NAMALWA (cell line): ENCODE results near the gene PRELP.

Source experiments
- DNase-seq: peaks from one replicate; pipeline ENCODE4 v3.0.0-alpha.2; 2015; ENCODE audit warnings: low spot score

Gene PRELP

GRCh38 chr1:203478231-203478630 lies 2.6 kb downstream of the PRELP start:
- no peak for DNase-seq

- no peak for DNase-seq
Measured at GRCh38 chr1:203478986-203479385, 3.4 kb downstream of the PRELP start.

DNA sequence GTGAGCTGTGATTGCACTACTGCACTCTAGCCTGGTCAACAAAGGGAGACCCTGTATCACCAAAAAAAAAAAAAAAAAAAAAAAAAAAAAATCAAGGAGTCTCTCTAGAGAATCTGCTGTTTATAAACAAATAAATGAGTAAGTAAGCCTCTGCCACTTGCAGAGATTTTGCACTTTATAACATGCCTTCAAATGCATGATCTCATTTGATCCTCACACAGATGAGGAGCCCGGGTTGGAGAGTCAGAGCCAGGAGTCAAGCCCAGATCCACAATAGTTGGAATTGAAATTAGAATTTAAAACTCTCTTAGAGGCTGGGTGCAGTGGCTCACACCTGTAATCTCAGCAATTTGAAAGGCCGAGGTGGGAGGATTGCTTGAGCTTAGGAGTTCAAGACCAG lies 4.0 kb downstream of the PRELP start:
- DNase-seq, result no peak

DNA sequence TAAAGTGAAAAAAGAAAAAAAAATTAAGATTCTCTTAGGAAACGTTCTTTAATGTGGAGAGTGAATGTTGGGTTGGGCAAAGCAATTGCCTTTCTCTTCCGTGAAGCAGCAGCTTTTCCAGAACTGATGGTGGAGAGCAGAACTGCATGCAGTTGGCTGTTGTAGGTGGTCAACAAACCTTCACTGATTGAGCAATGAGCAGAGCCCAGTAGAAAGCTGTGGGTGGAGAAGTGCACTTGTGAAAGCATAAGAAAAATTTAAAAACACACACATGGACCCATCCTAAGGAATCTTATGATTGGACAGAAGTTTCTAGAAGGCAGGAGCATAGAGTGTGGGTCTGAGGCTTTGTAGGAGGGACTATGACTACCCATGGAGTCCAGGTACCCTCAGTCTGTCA lies 4.5 kb downstream of the PRELP start:
- no peak for DNase-seq

- peak; percentile 79 for DNase-seq
Measured at GRCh38 chr1:203480525-203481084, 5.0 kb downstream of the PRELP start.

DNA sequence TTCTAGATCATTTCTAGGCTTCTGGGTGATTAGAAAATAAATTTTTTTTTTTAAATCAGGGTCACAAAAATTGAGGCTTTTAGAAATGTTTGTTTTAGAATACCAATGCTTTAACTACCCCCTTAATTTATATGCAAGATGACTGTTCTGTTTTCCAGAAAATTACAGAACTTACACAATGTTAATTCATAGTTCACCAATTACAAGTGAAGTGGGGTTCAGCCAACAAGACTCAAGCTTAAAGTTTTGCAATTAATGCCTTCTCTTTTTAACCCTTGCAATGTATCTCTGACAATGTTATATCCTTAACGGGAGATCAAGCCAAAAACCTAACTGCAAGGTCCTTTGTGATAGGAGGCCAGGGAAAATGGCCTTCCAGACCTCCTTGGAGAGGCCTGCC lies 5.6 kb downstream of the PRELP start:
- no peak for DNase-seq

GRCh38 chr1:203486618-203487370 lies 11.2 kb downstream of the PRELP start:
- DNase-seq, result peak; percentile 32

- no peak for DNase-seq
Measured at GRCh38 chr1:203488539-203488938, 12.9 kb downstream of the PRELP start.

- no peak for DNase-seq
Measured at GRCh38 chr1:203490607-203491006, 15.0 kb downstream of the PRELP start.

DNA sequence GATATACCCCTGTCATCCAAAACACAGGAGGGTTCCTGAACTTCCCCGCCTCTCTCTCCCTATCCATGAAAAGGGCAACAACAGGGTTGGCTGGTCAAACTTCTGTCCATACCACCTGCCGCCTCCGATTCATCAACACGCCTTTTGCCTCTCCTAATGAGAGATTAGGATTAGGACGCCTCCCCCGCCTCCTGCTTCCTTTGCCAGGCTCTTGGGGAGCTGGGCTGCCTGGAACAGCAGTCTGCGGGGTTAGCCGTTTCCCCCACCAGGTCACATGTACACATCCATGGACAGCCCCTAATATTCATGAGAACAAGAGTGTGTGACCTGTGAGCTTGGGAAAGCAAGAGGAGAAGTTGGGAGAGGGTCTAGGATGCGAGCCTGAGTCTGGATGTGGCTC lies 16.1 kb downstream of the PRELP start:
- DNase-seq, result no peak

DNA sequence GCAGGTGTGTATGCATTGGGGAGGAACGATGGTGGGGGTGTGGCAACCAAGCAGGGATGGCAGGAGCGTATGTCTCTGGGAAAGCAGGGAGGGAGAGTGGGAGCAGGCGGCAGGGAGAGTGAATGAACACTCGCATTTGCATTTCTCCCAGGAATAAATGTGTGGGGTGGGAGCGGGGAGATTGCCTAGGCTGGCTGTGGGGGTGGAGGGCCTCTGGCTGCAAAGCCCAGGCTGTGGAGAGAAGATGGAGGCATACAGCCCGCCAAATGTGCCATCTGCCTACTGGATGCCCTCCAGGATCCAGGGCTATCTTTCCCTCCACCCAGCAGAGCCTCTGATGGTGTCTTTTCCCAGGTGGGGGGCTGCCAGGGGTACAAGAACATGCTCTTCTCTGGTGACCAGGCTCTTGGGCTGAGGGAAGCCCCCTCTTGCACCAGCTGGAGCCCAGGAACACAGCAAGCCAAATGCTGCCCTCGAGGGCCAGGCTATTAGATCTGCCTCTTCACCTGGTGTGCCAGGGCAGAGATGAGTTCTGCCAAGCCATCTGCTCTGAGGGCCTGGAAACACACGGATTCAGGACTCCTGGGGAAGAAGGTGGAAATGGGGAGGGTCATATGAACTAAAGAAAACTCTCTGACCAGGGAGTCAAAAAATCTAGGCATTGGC lies 16.6 kb downstream of the PRELP start:
- DNase-seq, result no peak

GRCh38 chr1:203492748-203493130 lies 17.1 kb downstream of the PRELP start:
- DNase-seq, result no peak

DNA sequence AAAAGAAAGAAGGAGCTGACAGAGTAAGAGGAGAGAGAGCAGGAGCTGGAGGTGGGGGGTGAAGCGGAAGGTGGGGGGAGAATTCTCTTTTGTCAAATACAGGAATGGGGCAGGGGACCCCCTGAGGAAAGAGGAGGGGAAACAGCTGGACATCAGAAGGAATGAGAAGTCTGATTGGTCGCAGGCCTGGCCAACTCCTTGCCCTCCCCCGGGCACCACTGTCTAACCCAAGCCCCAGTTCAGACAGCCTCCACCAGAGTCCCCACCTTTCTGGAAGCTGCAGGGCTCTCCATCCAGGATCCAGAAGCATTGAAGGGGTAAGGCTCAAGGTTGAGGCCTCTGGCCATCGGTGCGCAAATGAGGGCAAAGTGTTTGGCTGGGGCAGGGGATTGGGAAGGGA lies 18.3 kb downstream of the PRELP start, which contains the start of gene OPTC:
TSS of gene OPTC (plus strand) at position 253 of the 400 bp plus-strand sequence. CDS start 1,853 bp downstream, outside the sequence.
- DNase-seq, result no peak

- no peak for DNase-seq
Measured at GRCh38 chr1:203495845-203496244, 20.2 kb downstream of the PRELP start.

DNA sequence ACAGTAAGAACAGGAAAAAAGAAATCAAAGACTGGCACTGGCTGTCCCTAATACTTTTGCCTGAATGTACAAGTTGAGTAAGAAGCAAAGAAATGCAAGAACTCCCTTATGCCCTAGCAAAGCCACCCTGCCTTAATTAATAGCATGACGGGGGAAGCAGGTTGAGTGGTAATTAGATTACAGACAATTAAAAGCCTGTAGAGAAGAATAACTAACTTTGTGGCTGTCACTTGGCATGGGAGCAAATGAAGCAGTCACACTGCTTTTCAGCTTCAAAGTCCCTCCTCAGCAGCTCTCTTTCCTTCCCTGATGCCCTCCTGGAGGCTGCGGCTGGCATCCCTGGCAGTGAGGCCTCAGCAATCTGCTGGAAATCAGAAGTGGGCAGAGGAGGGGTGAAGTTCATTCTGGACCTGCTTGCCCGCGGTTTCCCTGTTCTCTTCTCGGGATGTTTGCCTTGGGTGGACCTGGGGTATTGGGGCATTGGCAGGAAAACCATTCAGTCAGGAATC lies 21.7 kb downstream of the PRELP start:
- no peak for DNase-seq

GRCh38 chr1:203499643-203500278 lies 24.2 kb downstream of the PRELP start:
- DNase-seq, result no peak

DNA sequence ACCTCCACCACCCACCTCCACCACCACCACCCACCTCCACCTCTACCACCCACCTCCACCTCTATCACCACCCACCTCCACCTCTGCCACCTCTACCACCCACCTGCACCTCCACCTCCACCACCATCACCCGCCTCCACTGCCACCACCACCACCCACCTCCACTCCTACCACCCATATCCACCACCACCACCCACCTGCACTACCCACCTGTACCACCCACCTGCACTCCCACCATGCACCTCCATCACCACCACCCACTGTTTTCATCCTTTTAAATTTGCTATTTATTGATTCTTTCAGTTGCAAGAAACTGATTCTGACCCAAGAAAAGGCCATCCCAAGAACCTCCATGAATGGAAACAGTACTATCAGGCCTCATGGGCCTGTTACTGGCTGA lies 24.7 kb downstream of the PRELP start:
- no peak for DNase-seq

DNA sequence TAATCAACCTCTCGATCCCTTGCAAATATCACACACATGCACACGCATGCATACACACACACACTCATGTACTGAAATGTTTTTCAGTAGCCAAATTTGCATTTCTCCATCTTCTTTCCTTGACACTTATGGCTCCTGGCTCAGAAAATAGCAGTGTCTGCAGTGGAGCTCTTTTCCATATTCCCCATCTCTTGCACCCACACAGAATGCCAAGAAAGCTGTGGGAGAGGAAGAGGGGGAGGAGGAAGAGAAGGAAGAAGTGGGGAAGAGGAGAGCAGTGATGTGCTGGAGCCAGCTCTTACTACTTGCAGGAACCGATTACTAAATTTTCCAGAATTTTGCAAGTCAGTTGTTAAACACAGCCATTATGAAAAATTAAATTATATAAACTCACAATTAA lies 28.2 kb downstream of the PRELP start:
- DNase-seq, result no peak

- DNase-seq, result peak; percentile 82
Measured at GRCh38 chr1:203504400-203505250, 29.0 kb downstream of the PRELP start.

GRCh38 chr1:203505526-203506204 lies 30.1 kb downstream of the PRELP start:
- no peak for DNase-seq
